ENCODE data around the gene MICB. TPM values are rescaled to one million over a fixed set of nuclear protein-coding genes. Genes with fewer than 3 reads are reported as not detected.

The MICB gene
- polyA plus RNA-seq, 1 donor (not counting 4 experiments of a cell fraction or from before 2014, with no cell fraction given) = 8.6 TPM

- dilution Hi-C loops (cut with MboI; ENCODE audit: extremely low pct_ligation_motif_present, low sequenced_read_pairs) = no loop called here
- Histone ChIP-seq H3K27ac (ENCODE audit: control insufficient read depth, insufficient read depth, low read length) (no peak overlapping the region), H3K9ac (ENCODE audit: control insufficient read depth, extremely low read depth, insufficient read depth, low read length) (no peak overlapping the region), H3K4me2 (ENCODE audit: control insufficient read depth, extremely low read depth, insufficient read depth, low read depth, low read length) (no peak overlapping the region), H3K36me3 (ENCODE audit: control insufficient read depth in 2 of 2, extremely low read depth in 1 of 2, insufficient read depth in 2 of 2, low read length in 2 of 2) (no peaks in the 10 kb centered on the region), H3K9me3 (ENCODE audit: control insufficient read depth, low read depth, low read length) (no peaks in the 10 kb centered on the region), H3K4me3 (ENCODE audit: control insufficient read depth in 2 of 3, extremely low read depth in 1 of 3, insufficient read depth in 2 of 3, low read depth in 1 of 3, low read length in 3 of 3) (no peak overlapping the region), H3K79me2 (ENCODE audit: control insufficient read depth, insufficient read depth, low read length) (no peaks in the 10 kb centered on the region), H3K27me3 (ENCODE audit: control insufficient read depth, extremely low read depth, insufficient read depth, low read length) (peaks cover 8% of the 10 kb centered on the region), H4K20me1 (ENCODE audit: control insufficient read depth, extremely low read depth, insufficient read depth, low read length) (no peaks in the 10 kb centered on the region), H3K9me1 (ENCODE audit: control insufficient read depth, extremely low read depth, insufficient read depth, low read length) (peaks cover 4% of the 10 kb centered on the region), H2AFZ (ENCODE audit: control insufficient read depth, low read length) (no peak overlapping the region), H3K4me1 (ENCODE audit: control insufficient read depth, extremely low read depth, insufficient read depth, low read length) (peaks cover 9% of the 10 kb centered on the region)
- no peak for TF ChIP-seq EZH2 (IDR thresholded peaks at IDR 0.05; ENCODE audit: low read length)
- no peak for TF ChIP-seq CTCF (optimal IDR thresholded peaks at IDR 0.05 in 1 of 3, IDR thresholded peaks at IDR 0.05 in 1 of 3, conservative IDR thresholded peaks at IDR 0.05 in 1 of 3; ENCODE audit: extremely low read depth in 1 of 3, insufficient read depth in 2 of 3, low read length in 3 of 3)
- FAIRE-seq (no peak), DNase-seq (ENCODE audit: low read depth, low spot score) (no peak)
Observed at GRCh38 chr6:31478186-31478950, 19.6 kb upstream of the MICB start.

- Histone ChIP-seq H3K4me1 (ENCODE audit: control insufficient read depth, extremely low read depth, insufficient read depth, low read length) (peaks cover 5% of the 10 kb centered on the region), H3K4me3 (ENCODE audit: control insufficient read depth in 2 of 3, extremely low read depth in 1 of 3, insufficient read depth in 2 of 3, low read depth in 1 of 3, low read length in 3 of 3) (no peak overlapping the region), H2AFZ (ENCODE audit: control insufficient read depth, low read length) (no peak overlapping the region), H3K79me2 (ENCODE audit: control insufficient read depth, insufficient read depth, low read length) (no peaks in the 10 kb centered on the region), H3K27me3 (ENCODE audit: control insufficient read depth, extremely low read depth, insufficient read depth, low read length) (peaks cover 8% of the 10 kb centered on the region), H3K36me3 (ENCODE audit: control insufficient read depth in 2 of 2, extremely low read depth in 1 of 2, insufficient read depth in 2 of 2, low read length in 2 of 2) (no peaks in the 10 kb centered on the region), H3K9ac (ENCODE audit: control insufficient read depth, extremely low read depth, insufficient read depth, low read length) (no peak overlapping the region), H3K9me3 (ENCODE audit: control insufficient read depth, low read depth, low read length) (no peaks in the 10 kb centered on the region), H3K27ac (ENCODE audit: control insufficient read depth, insufficient read depth, low read length) (no peak overlapping the region), H3K4me2 (ENCODE audit: control insufficient read depth, extremely low read depth, insufficient read depth, low read depth, low read length) (no peak overlapping the region), H3K9me1 (ENCODE audit: control insufficient read depth, extremely low read depth, insufficient read depth, low read length) (peaks cover 4% of the 10 kb centered on the region), H4K20me1 (ENCODE audit: control insufficient read depth, extremely low read depth, insufficient read depth, low read length) (no peaks in the 10 kb centered on the region)
- no peak for TF ChIP-seq CTCF (optimal IDR thresholded peaks at IDR 0.05 in 1 of 3, IDR thresholded peaks at IDR 0.05 in 1 of 3, conservative IDR thresholded peaks at IDR 0.05 in 1 of 3; ENCODE audit: extremely low read depth in 1 of 3, insufficient read depth in 2 of 3, low read length in 3 of 3)
- TF ChIP-seq EZH2 (IDR thresholded peaks at IDR 0.05; ENCODE audit: low read length) = no peak
- no peak for FAIRE-seq
- dilution Hi-C loops (cut with MboI; ENCODE audit: extremely low pct_ligation_motif_present, low sequenced_read_pairs) = no loop called here
- no peak for DNase-seq (ENCODE audit: low read depth, low spot score)
Observed at GRCh38 chr6:31479151-31479932, 18.6 kb upstream of the MICB start.

Data from keratinocyte (primary cell).